HL-60/S4 treated with retinoic acid at 250 ng/mL for 4 days and 3 days (cell line): ENCODE measurements around the gene HDAC4.

Experiments
- in situ Hi-C: fragments of 300-500 bp; cut with MboI; formaldehyde crosslinking; loops from 2 replicates; pipeline ENCODE4 v1.7.0; 2022; ENCODE audit warnings: low sequenced_read_pairs

HDAC4 gene

DNA sequence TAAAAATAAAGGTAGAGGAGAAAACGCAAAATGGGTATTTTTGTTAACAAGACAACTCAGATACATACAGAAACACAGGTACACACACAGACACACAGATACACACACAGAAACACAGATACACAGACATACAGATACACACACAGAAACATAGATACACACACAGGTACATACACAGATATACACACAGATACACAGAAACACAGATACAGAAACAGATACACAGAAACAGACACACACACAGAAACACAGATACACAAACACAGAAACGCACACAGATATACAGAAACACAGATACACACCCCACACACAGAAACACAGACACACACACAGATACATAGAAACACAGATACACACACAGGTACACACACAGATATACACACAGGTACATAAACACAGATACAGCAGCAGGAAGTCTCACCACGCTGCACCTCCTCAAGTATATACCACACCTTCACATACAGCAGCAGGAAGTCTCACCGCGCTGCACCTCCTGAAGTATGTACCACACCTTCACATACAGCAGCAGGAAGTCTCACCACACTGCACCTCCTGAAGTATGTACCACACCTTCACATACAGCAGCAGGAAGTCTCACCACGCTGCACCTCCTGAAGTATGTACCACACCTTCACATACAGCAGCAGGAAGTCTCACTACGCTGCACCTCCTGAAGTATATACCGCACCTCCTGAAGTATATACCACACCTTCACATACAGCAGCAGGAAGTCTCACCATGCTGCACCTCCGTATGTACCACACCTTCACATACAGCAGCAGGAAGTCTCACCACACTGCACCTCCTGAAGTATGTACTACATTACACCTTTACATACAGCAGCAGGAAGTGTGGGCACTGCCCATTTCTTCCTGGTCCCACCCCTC is 250.5 kb downstream of the HDAC4 start:
- in situ Hi-C loops = no loop called here

DNA sequence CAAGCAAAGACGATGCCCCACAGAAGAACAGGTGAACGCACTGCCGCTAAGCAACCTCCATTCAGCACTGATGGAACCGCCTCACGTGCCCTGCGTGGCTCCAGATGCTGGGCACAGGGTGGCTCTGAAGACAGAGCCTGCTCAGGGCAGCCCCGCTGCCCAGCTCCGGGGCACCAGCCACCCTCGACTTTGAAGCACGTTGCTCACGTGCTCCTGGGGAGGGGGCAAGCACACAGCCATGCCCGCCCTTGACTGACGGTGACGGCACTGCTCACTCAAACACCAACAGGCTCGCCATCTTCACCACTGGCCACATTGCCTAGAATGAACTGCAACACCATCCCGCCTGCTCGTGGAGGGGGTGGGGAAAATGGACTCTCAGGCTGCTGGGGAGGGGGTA is 251.3 kb downstream of the HDAC4 start:
- in situ Hi-C loops = no loop called here

DNA sequence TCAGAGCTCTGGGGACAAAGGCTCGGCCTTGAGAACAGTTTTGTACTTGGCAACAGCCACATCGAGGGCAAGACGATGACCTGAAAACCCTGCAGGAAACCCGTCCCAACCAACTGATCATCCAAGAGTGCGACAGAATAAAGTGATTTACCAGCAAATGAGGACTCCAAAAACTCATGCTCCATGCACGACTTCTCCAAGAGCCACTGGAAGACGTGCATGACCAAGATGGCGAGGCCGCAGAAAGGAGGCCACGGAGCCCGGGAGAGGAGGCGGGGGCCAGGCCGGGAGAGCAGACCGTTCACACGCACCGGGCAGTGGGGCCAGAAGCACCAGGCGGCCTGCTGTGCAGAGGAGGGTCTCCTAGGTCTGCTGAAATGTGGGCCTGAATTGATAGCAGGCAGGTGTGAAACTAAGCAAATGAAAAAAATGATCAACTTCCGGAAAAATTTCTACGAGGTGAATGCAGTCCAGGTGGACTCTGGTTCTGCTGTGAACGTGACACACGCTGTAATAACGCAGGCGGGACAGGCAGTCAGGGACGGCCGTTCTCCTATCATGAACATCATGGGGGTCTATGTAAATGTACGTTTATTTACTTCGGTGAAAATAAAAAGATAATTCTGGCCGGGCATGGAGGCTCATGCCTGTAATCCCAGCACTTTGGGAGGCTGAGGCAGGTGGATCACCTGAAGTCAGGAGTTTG is 252.2 kb downstream of the HDAC4 start:
- in situ Hi-C loops = no loop called here

DNA sequence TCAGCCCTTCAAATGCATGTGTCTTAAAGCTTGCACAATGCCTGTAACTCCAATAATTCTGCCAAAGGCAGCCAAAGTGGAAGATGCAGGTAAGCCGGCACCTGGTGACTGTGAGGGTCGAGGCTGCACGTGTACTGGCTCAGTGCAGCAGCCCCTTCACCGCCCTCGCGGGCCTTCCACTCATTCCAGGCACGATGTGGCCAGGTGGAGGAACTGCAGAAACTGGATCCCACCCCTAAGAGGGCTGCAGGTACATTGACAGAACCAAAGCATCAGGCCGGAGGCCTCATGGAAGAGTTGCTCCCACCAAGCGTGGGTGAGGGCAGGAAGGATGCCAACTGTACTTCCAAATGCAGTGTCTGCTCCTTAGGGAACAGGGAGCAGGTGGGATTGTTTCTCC is 253.4 kb downstream of the HDAC4 start:
- in situ Hi-C loops = no loop called here

DNA sequence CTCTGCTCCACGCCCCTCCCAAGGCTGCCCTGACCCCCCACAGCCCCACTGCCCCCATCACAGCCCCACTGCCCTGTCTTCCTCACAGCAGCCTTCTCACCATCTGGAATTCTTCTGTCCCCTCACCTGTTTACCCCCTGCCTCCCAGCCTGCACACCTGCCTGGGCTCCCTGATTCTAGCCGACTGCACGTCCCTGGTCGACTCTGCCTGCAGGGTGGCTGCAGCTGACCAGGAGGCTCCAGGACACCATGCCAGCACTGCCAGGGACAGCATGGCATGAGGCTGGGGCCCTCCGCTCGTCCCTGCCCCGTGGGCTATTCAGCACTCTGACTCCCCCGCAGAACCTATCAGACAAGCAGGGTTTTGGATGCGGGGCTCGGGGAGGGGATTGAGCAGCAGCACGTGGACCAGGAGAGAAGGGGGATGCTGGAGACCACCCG is 254.1 kb downstream of the HDAC4 start:
- in situ Hi-C loops = no loop called here

DNA sequence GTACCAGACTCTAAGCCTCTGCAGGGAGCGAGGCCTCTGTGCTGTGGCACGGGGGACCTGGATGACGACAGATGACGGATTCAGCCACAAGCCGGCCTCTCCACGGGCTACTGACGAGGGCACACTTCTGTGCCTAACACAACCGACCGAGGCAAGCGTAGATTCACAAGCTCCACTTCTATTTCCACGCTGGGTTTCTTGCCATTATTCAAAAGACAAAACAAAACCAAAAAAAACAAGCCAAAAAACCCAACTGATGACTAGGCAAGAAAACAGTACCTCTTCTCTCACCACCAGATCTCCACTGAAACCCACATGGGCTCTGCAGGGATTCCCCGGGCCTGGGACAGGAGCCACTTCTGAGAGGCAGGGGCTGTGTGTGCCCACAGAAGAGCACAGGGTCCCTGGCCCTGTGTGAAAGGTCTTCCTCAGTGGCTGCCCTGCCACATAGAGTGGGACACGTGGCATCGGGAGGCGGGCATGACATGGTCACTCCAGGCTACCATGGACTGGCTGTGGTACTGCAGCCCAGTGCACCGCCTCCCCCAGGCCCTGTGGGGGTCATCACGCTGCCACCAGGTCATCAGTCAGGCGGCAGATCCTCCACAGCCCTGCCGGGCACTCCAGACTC is 254.7 kb downstream of the HDAC4 start:
- in situ Hi-C loops = no loop called here

DNA sequence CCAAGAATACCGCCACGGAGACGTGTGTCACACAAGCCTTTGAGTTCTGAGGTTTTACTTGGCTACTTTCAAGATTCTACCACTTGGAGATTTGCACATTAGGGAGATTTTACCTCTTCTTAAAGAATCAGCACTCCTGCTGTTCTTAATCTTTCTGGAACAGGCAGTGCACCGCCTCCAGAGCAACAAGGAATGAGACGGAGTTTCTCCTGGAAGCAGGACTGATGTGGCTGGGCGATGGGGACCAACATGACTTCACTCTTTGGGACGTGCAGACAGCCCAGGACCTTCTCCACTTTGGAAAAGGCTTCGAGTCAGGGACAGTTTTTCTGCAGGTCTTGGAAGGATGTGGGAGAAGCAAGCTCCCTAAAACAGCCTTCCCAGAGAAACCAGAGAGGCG is 255.2 kb downstream of the HDAC4 start:
- in situ Hi-C loops = no loop called here

DNA sequence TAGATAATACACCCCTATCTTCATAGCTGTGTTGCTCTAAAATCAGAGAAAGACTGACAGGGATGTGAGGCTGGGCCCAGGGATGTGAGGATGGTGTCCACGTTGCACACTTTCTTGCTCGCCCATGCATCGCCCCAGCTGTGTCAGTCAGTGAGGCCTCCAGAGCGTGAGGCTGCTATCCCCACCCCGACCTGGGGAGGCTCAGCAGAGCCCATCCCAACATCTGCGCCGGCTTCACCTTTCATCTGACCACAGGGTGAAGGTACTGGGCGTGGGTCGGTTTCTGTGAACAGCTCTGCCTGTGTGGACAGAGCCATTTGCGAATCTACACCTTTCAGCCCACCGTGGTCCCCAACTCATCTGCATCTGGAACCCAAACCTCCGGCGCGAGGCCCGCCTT is 255.7 kb downstream of the HDAC4 start:
- in situ Hi-C loops = no loop called here

DNA sequence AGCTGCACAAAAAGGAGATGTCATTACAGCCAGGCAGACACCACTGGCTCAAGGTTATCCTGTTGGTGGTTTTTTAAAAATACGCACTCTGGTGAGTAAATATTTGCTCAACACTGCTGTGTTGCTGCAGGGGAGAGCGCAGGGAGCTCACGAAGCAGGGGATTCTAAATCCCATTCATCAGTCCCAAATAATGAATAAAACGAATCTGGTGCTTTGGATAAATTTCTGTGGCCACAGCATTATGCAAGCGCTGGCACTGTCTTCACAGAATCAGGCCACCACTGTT is 256.2 kb downstream of the HDAC4 start:
- in situ Hi-C loops = no loop called here

DNA sequence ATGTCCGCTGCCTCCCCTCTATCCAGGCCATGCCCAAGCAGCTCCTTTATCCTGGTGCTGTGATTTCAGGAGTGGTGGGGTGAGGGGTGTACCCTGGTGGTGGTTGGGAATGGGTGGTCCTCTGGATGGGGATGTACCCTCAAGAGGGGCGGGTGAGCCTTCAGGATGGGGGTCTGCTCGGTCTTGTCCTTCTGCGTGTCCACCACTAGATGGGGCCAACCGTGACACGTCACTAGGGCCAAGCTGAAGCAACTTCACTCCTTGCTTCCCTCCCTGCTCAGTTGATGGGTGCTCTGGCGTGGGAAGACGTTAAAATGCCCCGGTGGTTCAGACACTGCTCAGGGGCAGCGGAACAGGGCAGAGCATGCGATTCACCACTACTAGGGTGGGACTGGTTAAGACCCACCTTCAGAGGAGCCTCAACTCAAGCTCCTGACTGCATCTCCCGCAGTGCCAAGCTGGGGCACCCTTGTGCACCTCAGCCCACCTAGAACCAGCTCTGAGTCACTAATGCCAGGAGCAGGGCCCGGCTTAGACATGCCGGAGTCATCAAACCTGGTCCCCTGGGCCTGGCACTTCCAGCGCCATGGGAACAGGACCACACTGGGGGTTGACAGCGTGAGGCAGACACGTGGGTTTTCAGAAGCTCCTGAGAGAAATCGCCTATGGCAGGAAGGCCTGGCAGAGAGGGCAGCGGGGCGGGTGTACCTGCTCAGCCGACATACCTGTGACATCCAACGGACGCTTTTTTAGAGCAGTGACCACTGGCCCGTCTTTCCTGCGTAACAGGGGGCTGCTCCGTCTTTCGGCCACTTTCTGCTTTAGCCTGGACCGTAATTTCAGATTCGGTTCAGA is 256.7 kb downstream of the HDAC4 start:
- in situ Hi-C loops = no loop called here

DNA sequence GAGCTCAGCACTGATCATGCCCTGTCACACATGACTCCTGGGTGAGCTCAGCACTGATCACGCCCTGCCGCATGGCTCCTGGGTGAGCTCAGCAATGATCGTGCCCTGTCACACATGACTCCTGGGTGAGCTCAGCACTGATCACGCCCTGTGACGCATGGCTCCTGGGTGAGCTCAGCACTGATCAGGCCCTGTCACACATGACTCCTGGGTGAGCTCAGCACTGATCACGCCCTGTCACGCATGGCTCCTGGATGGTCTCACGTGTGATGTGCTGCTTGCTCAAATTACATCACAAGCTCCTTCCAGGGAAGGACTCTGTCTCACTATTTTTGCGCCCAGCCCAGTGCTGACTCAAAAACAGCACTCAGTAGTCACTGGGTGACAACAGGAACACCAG is 258.0 kb downstream of the HDAC4 start:
- in situ Hi-C loops = no loop called here

DNA sequence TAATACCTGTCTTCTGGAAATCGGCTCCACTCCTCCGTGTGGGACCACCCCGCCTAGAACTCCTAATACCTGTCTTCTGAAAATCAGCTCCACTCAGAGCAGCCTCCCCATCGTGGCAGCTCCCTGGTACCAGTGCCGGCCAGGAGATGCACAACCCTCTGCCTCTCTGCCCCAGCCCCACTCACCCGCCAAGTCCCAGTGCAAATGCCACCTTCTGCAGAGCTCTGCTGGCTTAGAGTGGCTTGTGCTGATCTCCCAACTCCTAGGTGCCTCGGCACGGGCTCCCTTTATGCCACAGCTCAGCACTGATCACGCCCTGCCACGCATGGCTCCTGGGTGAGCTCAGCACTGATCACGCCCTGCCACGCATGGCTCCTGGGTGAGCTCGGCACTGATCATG is 258.5 kb downstream of the HDAC4 start:
- in situ Hi-C loops = no loop called here

DNA sequence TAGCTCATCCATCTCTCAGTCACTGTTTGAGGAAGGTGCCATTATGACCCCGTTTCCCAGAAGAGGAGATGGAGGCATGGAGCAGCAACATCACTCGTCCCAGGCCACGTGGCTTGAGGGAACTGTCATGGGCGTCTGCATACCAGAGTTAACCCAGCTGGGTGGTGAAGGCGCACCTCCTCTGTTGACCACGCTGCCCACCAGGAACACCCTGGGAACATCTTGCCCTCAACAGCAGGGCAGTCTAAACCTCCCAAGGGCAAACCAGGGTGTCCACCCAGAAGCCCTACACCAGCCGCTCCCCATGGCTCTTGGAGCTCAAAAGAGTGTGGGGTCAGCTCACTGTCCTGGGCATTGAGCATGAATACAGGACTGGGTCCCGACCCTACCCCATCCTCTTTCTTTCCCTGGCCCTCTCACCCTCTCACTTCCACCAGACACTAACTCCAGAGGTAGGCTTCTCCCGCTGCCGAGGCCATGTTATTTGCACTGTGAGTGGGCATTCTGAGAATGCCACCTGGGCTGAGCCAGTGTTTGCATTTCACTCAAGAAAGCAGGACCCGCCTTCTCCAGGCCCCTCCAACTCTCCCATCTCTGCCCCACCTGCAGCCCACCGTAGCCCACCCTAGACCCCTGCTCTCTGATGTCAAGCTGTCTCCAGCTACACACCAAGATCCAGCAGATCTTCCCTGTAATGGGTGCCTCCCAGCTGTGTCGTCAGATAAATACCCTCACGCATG is 259.6 kb downstream of the HDAC4 start:
- in situ Hi-C loops = no loop called here

DNA sequence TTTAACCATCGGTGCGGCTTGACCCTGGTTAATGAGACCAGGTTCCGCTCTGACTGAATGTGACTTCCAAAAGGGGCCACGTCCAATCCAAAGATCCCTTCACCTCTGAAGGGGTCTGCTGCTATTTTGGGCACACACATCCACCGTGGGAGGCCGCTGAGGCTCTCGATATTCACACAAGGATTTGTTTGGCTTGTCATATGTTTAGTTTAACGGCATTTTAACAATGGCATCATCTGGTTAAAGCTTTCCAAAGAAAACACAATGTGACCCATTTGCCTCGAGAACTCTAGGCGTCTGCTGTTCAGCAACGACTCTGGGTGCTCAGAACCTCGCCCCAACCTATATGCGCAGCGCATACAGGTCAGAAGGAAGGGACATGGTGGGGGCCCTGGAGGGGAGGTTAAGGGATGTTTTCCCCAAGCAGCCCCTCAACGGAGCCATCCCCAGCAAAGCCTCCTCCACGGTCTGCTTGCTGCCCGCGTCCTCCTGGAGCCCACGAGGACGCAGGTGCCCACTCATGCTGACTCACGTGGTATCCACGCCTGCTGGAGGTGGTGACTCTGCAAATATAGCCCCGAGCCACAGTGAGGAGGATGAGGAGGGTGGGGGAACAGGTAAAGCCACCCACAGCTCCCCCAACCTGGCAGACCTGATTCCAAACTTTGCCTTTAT is 260.3 kb downstream of the HDAC4 start:
- in situ Hi-C loops = no loop called here

DNA sequence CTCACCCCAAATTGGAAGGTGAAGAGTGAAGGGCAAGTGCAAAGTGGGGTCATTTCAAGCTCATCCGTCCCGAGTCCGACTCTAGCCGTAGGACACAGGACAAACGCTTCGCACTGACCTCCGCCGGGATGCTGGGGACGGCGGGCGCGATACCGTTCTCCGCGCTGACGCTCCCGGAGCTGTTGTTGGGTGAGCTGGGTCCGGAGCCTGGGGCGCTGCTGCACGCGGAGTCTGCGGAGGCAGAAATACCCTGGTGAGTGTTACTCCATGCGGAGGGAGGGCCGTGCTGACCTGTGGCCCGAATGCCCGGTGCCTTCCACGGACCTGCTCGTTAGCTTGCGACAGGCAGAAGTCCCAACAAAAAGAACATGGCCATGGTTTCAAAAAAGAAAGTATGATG is 261.3 kb downstream of the HDAC4 start:
- in situ Hi-C loops = no loop called here

DNA sequence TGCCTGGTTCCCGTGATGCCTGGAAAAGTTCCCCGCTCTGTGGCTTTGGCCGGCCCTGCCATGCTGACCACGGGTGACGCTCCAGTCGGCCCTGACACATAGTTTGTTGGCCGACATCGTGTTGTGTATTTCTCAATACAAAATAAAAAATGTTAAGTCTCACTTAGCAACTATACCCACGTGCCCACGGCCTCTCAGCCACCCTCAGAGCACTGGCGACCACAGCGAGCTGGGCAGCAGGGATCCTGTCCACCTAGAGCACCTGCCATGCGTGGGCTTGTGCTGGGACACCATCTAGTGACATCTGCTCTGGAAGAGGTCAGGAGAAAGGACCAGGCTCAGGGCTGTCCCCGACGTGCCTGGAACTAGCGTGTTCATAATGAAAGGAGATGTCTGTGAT is 261.7 kb downstream of the HDAC4 start:
- in situ Hi-C loops = no loop called here

DNA sequence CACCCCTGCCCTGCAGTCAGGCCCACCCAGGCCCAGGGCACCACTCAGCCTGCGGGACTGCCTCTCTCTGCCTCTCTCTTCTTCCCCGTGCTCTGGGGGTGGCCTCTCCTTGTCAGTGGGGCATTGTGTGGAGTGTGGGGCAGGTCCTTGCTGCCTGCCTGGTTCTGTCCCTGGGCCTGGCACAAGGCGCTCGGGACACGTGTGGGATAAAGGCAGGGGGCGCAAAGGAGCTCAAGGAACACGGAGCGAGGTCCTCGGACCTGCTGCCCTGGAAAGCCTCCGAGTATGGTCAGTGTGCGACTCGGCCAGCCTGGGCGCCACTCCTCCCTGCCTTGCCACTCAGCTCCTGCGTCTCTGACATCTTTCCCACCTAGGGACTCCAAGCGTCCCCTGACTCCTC is 262.2 kb downstream of the HDAC4 start:
- in situ Hi-C loops = no loop called here

DNA sequence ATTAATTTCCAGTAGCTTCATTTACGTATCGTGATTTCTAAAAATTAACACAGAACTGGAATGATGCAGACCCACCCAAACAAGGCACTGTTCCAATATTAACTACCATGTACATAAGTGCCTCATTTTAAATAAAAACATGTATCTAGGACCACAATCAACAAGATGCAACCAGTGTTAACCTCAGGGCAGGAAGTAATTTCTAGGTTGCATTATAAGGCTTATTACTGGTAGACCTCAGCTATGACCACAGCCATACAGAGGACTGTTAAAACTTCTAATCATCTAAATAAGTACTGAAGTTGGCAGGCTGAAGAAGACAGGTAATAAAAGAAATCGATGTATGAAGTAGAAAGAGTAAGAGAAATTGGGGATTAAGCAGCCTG is 262.9 kb downstream of the HDAC4 start:
- in situ Hi-C loops = no loop called here

DNA sequence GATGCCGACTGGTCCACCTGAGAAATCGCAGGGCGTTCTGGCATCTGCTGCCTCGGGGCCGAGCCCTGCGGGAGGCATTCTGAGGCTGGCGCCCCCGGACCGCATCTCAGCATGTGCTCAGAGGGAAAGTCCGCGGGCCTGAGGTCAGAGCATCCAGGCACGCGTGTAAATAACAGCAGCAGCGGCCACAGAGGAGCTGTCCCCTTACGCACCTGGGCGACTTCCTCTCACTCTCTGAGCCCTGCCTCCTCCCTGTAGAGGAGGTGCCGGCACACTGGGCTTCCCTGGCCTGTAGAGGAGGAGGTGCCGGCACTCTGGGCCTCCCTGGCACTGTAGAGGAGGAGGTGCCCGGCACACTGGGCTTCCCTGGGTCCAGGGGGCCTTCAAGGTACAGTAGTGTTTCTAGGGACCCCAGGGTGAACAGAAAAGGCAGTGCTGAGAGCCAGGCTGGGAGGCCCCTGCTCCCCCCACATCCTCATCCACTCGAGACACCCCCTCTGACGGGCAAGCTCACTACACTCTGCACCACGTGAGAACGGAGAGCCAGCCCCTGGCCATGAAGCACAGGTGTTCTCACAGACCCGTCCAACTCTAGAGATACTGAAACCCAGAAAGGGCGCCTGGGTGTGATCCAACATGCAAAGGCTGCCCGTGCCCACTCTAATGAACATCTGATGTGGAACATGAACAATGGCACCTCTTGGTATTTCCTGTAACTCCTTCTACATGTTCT is 263.5 kb downstream of the HDAC4 start:
- in situ Hi-C loops = no loop called here
